Measurements from ENCODE around the gene MICAL2.

The MICAL2 gene

GRCh38 chr11:12174128-12174476, 63.7 kb downstream of the MICAL2 start:
- DNase-seq = no peak

- DNase-seq = no peak
Observed at GRCh38 chr11:12174477-12175143, 64.2 kb downstream of the MICAL2 start.

DNA sequence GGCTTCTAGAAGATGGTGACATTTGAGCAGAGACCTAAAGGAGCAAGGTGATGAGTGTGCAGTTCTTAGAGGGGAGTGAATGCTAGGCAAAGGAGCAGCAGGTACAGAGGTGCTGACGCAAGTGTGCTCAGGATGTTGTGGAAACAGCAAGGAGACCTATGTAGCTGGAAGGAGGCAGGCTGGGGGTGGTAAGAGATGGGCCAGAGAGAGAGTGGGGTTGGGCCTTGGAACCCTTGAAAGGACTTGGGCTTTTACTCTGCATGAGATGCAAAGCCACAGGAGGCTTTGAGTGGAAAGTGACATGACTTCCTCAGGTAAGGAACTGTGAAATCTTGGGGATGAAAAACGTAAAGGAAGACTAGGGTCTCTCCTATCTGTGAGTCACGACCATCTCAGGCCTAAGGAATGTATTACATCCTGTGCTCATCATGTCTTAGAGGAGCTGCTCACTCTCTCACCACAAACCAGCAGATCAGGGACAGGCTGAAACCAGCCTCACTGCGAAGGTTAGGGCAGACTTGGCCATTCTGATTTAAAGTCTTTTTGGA, 65.4 kb downstream of the MICAL2 start:
- DNase-seq = no peak

- DNase-seq = no peak
Observed at GRCh38 chr11:12176410-12176809, 66.0 kb downstream of the MICAL2 start.

GRCh38 chr11:12177739-12178338, 67.4 kb downstream of the MICAL2 start:
- no peak for DNase-seq

- DNase-seq = peak; percentile 58
Observed at GRCh38 chr11:12179019-12179418, 68.6 kb downstream of the MICAL2 start.

DNA sequence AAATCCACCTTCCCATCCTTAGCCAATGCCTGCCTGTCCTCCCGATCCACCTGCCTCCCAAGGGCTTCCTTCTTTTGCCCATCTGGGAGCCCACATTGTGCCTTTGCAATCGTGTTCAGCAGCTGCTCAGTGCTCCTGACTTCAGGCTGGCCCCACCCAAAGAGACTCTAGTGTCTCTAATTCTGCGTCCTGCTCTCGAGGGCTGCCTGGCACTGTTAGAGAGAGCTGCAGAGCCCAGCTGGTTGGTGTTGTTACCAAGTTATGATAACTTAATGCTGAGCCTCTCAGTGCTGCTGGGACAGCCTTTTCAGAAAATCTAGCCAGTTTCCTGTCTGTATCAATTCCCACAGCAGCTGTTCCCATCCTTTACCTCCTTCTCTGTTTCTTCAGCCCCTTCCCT, 69.1 kb downstream of the MICAL2 start:
- no peak for DNase-seq

DNA sequence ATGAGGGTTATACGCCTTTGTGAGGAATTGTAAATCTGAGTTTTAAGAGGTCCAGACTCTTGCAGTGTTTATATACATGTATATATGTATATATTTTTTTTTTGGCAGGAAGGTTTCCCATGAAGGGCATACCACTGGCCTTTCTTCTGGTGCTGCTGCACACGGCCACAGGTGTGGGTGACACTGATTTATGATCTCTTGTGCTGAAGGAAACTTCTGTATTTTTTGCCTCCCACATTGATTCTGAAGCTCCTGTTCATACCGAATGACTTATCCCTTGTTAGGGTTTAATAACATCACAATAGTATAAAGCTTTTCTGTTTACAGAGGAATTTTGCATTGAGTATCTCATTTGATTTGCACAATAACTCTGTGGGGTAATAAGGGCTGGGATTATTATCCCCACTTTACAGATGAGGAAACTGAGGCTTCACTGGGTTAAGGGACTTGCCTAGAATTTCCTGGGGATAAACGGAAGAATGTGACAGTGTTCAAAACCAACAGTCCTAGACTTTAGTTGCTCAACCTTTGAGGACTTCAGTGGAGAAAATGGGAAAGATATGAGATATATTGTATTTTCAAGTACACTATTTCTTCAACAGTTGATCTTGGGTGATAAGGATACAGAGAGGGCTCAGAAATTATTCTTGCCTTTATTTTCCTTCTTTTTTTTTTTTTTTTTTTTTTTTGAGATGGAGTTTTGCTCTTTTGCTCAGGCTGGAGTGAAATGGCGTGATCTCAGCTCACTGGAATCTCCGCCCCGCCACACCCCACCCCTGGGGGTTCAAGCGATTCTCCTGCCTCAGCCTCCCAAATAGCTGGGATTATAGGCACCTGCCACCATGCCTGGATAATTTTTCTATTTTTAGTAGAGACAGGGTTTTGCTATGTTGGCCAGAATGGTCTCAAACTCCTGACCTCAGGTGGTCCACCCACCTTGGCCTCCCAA, 70.1 kb downstream of the MICAL2 start:
- no peak for DNase-seq

GRCh38 chr11:12182302-12182675, 71.9 kb downstream of the MICAL2 start:
- DNase-seq = no peak

- DNase-seq = no peak
Observed at GRCh38 chr11:12182676-12183541, 72.5 kb downstream of the MICAL2 start.

DNA sequence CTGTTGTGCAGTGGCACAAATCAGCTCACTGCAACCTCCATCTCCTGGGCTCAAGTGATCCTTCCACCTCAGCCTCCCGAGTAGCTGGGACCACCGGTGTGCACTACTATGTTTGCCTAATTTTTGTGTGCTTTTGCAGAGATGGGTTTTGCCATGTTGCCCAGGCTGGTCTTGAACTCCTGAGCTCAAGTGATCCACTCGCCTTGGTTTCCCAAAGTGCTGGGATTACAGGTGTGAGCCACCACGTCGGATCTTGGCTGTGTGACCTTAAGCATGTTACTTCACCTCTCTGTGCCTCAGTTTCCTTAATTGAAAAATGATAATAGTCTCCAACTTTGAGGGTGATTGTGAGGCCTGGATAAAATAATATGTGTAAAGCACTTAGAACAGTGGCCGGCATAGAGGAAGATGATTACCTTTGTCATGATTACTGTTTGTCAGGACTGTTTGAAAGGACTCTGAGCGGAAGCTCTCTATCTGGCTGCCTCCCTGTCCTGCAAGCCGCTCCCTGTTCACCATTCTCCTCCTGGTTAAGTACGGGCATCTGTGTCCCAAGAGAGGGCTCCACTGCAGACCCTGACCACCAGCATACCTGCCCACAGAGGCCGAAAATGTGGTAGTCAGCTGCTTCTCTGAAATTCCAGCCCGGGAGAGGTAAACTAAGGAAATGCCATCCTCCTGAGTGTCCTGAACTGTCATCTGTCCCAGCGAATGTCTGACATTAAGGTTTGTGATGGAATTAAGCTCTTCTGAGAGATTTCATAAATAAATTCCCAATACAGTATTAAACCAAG, 73.6 kb downstream of the MICAL2 start:
- no peak for DNase-seq

DNA sequence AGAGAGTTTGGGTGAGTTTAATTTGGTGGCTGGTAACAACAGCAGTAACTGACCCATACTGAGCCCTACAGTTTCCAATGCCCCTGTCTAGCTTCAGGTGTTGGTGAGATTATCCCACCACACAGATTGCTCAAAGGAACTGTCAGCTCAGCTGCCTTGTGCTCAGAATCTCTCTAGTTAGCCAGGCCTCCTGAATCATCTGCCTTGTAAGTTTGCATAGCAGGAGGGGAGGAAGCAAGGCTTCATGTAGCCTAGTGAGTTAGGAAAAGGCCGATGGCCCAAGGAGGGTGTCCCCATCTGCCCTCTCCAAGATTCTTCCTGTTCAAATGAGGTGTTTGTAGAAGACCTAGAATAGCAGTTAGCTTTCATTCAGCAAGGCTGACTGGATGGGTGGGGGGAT, 74.3 kb downstream of the MICAL2 start:
- DNase-seq = no peak

DNA sequence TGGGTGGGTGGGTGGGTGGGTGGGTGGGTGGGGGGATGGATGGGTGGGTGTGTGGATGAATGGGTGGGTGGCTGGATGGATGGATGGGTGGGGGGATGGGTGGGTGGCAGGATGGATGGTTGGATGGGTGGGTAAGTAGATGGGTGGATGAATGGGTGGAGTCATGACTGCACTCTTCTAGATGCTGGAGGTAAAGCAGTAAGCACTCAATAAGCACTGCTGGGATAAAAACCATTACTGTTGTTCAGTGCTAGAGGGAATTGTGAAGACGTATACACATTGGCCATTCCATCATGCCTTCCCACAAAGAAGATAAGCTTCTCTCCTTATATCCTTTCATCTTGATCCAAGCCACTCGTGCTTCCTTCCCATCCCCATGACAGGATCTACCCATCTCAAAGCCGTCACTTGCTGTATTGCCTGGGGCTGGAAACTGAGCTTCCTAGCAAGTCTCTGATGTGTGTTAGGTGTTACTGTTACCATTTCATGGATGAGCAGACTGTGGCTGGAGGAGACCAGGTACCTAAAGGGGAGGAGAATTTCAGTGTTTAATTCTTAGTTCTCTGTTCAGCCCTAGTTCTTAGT, 74.8 kb downstream of the MICAL2 start:
- DNase-seq = no peak

DNA sequence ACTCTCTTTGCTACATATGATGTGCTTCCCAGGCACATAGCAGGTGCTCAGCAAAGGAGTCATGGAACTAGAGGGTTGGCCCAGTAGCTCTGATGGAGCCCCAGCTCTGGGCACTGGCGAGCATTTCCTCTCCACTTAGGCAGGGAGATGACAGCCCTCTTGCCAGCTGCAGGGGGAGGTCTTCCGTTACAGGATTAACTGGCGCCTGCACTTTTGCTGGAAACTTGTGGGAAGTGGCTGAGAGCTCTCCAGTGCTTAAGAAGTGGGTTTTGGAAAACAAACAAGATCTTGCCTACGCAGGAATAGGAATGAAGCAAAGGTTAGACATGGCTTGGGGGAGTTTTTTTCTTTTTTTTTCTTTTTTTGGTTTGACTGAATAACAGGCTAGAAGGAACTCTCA, 75.5 kb downstream of the MICAL2 start:
- DNase-seq = peak; percentile 62

DNA sequence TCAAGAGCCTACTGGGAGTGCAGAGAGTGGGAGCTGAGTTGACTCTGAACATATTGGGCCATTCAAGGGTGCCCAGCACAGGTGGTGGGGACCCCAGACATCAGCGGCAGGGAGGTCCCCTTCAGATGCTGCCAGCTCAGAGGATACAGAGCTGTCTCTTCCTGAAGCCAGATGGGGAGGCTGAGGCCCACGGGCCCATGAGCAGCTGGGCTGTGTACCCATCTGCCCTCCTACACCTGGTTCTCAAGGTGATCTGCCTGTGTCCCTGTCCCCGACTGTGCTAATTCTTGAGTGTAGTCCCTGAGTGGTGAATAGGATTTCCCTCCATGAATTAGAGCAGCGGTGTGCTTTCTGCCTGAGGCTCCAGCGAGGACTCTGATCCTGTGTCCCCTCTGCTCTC, 76.3 kb downstream of the MICAL2 start:
- DNase-seq = no peak

- no peak for DNase-seq
Observed at GRCh38 chr11:12187399-12187798, 77.0 kb downstream of the MICAL2 start.

DNA sequence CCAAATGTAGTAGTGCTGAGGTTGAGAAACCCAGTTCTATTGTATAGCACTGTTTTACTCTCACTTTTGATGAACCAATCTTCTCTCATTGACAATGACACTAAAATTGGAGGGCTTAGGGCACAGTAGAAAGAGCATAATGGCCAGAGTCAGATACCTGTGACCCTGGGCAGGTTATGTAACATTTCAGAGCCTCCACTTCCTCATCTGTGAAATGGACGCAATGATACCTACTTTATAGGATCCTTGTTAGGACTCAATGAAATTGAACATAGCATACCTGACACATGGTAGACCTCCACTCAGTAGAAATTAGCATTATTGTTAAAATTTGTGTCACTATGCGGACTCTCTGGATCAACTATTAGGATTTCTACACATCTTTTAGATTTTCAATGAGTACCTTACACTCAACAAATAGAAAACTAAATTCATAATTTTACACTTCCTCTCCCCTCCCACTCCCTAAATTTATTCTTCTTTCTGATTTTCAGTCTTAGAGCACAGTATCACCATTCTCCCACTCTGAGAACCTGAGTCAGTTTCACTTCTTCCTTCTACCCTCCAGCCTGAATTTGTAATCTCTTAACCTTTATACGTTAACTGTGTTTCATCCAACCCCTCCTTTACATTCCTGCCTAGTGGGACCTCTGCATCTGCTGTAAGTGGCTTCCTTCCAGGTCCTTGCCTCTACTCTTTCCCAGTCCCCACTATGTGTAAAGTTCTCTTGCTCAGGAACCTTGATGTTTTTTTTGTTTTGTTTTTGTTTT, 78.3 kb downstream of the MICAL2 start:
- DNase-seq = no peak

DNA sequence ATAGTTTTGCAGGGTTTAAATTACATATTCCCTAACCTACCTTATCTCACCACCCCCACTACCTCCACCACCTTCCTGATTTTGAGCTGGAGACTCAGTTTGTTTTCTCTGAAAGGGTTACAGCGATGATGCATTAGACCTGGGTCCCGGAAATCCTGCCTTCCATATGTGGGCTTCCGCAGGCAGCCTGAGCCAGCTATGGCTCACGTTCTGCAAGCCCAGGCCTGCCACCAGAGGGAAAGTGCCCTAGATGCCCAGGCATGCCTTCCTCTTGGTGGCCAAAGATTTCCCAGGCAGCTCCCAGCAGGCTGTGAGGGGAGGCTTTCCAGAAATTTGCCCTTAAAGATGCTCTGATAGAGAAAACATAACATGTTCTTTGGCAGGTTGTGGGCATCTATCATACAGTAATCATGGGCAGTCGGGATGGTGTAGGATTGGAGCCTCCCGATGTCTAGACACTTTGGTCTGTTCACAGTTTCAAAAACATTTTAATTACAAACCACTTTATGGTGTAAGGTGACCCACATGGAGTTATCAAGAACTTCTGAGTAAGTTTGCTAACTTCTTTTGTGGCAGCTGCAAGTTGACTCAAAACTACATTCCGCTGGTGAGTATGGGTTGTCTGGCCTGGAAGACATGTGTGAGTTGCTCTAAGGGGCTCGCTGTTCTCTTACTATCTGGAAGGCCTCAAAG, 79.3 kb downstream of the MICAL2 start:
- no peak for DNase-seq

DNA sequence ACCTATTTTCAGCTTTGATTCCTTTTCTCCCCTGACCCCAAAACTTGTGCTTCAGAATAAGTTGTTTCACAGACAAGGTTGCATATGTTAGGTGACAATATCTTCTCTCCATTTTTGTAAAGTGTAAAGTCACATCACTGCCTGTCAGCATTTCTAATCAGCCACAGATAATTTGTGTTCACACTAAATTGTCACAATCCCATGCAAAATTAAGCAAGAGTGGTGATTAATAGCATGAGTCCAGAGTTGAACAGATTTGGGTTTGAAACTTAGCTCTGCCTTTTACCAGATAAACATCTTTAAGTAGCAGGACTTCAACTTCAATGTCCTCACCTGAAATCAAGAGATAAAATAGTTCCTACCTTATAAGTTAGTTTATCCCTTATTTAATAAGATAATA, 80.1 kb downstream of the MICAL2 start:
- no peak for DNase-seq
